ENCODE measurements around the gene HS6ST3.

Gene HS6ST3

DNA sequence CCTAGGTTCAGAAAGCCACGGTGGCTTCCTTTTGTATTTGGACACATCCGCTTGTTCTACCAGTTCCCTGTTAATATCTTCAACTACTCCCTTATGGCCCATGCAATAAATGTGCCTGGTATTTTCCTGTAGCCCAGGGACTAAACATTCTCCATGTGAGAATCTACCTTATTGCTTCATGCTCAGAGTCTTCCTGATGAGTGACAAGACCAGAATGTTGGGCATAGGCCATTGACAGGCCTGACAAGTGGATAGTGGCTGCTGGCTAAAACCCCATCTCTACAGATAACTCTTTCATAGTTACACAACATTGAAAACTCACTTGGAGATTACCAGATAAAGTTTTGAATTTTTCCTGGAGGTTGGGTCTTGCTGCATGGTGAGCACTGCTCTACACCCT lies 449.9 kb downstream of the HS6ST3 start:
- no peak for DNase-seq (ENCODE audit: low read depth in 2 of 2)

GRCh38 chr13:96540670-96541069 lies 450.8 kb downstream of the HS6ST3 start:
- no peak for DNase-seq (ENCODE audit: low read depth in 2 of 2)

DNA sequence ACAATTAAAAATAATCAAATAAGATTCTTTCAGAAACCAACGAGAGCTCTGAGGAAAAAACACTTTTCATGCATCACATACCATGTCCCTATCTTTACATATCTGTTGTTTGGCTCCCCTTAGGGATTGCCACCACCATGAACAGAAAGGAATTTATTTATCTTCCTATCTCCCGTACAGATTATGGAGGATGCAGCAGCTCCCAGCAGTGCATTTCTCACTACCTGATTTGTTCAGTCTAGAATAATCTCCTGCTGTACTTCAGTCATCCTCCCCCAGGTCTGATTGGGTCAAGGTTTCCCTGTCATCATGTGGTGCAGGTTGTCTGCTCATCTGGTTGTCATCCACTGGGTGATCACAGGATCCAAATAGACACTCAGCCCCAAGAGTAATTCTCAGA lies 453.1 kb downstream of the HS6ST3 start:
- DNase-seq (ENCODE audit: low read depth in 2 of 2) = no peak

DNA sequence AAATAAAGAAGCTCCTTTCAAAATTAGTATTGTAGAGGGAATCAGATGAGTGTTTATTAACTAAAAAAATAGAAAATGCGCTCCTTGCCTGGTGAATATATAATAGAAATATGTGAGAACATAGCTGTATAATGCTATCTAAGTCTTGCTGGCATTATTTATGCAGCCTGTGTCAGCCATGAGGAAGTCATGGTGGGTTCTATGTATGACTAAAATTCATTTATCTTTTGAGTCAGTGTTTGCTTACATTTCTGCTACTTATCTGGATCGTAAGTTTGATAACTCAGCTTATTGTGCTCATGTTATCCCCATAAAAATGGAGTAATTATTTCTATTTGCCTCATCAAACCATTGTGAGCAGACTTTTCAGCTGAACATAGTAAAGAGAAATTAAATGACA lies 455.1 kb downstream of the HS6ST3 start:
- no peak for DNase-seq (ENCODE audit: low read depth in 2 of 2)

GRCh38 chr13:96546463-96546862 lies 456.6 kb downstream of the HS6ST3 start:
- no peak for DNase-seq (ENCODE audit: low read depth in 2 of 2)

- no peak for DNase-seq (ENCODE audit: low read depth in 2 of 2)
These were observed 461.6 kb downstream of the HS6ST3 start for GRCh38 chr13:96551546-96551945.

- DNase-seq (ENCODE audit: low read depth in 2 of 2) = no peak
These were observed 462.7 kb downstream of the HS6ST3 start for GRCh38 chr13:96552559-96552958.

- DNase-seq (ENCODE audit: low read depth in 2 of 2) = no peak
These were observed 463.9 kb downstream of the HS6ST3 start for GRCh38 chr13:96553796-96554195.

GRCh38 chr13:96573563-96573962 lies 483.7 kb downstream of the HS6ST3 start:
- no peak for DNase-seq (ENCODE audit: low read depth in 2 of 2)

GRCh38 chr13:96575423-96576320 lies 485.8 kb downstream of the HS6ST3 start:
- DNase-seq (ENCODE audit: low read depth in 2 of 2) = no peak

DNA sequence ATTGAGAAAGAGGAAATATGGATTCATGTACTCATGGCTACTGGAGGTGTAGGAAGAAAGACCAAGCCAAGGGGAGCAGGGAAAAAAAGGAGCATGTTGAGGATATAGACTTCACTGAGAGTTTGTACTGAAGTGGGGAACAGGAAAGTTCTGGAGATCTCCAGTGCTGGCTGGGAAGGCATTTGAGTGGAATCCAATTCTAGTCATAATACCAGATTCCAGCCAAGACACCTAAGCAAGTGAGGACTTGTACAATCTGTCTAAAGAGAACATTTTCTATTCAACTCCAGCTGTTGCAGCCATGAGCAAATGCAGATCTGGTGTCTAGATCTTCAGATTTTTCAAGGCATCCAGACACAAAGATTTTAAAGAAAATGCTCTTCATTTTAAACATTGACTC lies 491.8 kb downstream of the HS6ST3 start:
- DNase-seq (ENCODE audit: low read depth in 2 of 2) = no peak

DNA sequence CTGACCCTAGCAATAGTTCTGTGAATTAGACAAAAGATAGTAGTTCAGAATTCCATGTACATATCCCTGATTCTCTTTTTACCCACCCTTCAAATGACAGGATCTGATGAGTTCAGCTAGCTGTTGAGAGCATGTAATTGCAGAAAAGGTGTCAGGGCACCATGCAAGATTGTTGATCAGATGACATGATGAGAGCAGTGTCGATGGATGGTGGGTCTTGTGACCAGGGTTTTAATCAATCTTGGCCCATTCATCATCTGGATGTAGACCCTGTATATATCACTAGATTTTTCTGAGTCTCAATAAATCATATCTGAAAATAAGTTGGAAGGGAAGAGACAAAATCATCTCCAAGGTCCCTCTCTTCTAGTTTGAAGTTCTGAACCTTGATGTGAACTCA lies 525.3 kb downstream of the HS6ST3 start:
- DNase-seq (ENCODE audit: low read depth in 2 of 2) = no peak

- DNase-seq (ENCODE audit: low read depth in 2 of 2) = no peak
These were observed 527.6 kb downstream of the HS6ST3 start for GRCh38 chr13:96617528-96617927.

- DNase-seq (ENCODE audit: low read depth in 2 of 2) = no peak
These were observed 531.8 kb downstream of the HS6ST3 start for GRCh38 chr13:96621634-96622183.

GRCh38 chr13:96629331-96629730 lies 539.4 kb downstream of the HS6ST3 start:
- no peak for DNase-seq (ENCODE audit: low read depth in 2 of 2)

- no peak for DNase-seq (ENCODE audit: low read depth in 2 of 2)
These were observed 542.8 kb downstream of the HS6ST3 start for GRCh38 chr13:96632536-96633320.

DNA sequence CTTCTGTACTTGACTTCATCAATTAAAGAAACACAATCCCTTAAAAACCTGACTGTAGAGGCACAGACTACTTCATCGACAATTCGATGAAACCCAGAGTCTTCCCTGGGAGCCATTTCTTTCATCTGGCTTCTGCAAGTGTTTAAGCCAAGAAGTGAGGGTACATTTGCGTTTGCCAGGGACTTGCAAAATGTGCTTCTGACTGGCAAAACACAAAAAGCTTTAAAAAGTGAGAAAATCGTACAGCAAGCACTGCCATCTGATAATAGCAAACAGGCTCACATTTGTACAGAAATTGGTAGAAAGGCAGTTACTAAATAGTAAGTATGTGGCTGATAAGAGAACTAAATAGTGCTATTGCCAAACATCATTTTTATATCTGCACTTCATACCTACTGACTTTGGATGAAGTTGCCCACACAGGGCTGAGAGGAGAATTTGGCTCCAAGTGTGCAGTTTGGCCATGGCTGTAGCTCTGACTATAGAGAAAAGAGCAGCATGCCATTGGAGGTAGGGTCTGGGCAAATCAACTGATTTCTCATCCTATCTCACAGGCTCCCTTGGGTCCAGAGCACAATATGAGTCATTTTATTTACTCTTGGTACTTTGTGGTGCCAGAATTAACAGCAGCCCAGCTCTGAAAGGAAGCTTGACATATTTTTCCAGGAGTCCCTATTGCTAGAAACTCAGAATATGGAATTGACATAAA lies 546.2 kb downstream of the HS6ST3 start:
- DNase-seq (ENCODE audit: low read depth in 2 of 2) = no peak

- no peak for DNase-seq (ENCODE audit: low read depth in 2 of 2)
These were observed 547.1 kb downstream of the HS6ST3 start for GRCh38 chr13:96637039-96637438.

- DNase-seq (ENCODE audit: low read depth in 2 of 2) = no peak
These were observed 556.2 kb downstream of the HS6ST3 start for GRCh38 chr13:96646101-96646500.

- DNase-seq (ENCODE audit: low read depth in 2 of 2) = no peak
These were observed 556.8 kb downstream of the HS6ST3 start for GRCh38 chr13:96646515-96647211.

DNA sequence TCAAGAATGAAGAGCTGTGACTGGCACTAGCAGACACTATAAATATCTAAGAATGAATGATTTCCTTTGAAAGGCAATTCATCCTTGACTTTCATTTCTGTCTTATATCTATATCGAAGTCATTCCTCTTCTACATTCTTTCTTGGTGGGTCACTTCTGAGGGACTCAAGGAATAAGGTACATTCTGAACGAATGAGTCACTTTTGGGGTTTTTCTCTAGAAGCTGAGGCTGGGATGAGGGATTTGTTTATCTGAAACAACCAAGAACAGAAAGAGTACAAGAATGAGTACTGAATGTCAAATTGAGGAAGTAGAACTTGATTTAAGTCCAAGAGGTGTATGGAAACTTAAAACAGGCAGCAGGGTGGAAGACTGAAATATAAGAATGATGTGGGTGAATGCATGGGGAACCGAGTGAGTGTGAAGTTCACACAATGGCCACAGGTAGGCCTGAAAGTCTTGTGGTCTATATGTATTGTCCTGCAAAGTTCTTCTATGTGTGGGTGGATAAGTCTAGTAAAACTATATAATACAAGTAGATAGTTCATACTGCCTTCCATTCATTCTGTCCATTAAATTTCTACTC lies 560.5 kb downstream of the HS6ST3 start:
- DNase-seq (ENCODE audit: low read depth in 2 of 2) = no peak
